Astrocyte of the spinal cord (primary cell): ENCODE data around the gene FAM153A.
"Not testable (repeated sequence)": the region's sequence is repeated elsewhere in the genome, so short reads cannot be mapped to it uniquely, and the experiment has no call there.

ENCODE experiments used
- DNase-seq: peaks from one replicate; pipeline ENCODE4 v3.0.0; 2011; ENCODE audit warnings: low read depth, low spot score
- H3K4me3 ChIP-seq: 2 replicates; pipeline ENCODE4 v1.5.1; 2011; ENCODE audit warnings: low read depth, mild to moderate bottlenecking, low read length, moderate library complexity
- in situ Hi-C: cut with HindIII; loops from 2 replicates; pipeline ENCODE4 v1.10.0; 2017; ENCODE audit warnings: low sequenced_read_pairs

The FAM153A gene

GRCh38 chr5:177681920-177682319, 100.8 kb downstream of the FAM153A start:
- DNase-seq: not testable (repeated sequence)

More at GRCh38 chr5:177681920-177682319, 100.8 kb downstream of the FAM153A start:
- H3K4me3 ChIP-seq, in situ Hi-C loops: not testable (repeated sequence)
